Colon (tissue), 2 donors: ENCODE results near the gene CERS2.

ENCODE experiments used
- FAIRE-seq: peaks from 2 replicates; lab custom pipeline; 2012; peaks lifted over from hg19 to GRCh38; lab: Jason Lieb, UNC
- donor health status: control.
- donor health status: control.

Gene CERS2, protein sequence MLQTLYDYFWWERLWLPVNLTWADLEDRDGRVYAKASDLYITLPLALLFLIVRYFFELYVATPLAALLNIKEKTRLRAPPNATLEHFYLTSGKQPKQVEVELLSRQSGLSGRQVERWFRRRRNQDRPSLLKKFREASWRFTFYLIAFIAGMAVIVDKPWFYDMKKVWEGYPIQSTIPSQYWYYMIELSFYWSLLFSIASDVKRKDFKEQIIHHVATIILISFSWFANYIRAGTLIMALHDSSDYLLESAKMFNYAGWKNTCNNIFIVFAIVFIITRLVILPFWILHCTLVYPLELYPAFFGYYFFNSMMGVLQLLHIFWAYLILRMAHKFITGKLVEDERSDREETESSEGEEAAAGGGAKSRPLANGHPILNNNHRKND

DNA sequence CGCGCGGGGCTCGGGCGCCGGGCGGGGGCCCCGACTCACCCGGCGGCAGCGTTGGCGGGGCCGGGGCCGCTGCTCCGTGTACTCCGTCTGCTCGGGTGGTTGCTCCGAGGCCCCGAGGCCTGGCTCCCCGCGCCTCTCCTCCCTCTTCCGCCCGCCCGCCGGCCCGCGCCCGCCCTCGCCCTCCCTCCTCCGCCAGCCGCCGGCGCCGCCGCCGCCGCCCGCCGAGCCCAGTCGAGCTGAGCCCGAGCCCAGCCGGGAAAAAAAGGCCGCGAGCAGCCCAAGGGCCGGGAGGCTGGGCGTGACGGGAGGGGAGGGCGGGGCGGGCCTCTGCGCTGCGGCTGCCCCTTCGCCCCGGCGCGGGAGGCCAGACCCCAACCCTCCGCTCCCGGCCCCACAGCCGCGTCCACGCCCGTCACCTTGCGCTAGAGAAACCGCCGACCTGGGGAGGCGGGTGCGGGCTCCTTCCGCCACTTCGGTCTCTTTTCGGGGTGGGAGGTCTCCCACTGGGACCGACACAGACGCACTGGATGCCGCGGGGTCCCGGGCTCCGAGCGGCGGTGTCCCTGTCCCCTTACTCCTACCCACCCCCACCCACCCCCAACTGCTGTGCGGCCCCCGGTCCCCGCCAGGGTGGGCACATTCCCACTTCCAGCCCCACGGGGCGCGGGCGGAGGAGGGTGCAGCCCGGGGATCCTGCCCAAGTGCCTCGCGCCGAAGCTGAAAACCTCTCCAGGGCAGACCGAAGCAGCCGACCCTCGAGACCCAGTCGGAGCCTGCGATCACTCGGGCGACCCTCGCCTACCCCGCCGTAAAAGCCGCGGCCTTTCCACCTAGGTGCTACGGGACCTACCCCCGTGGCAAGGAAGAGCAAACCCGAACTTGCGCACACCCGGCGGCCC is at the start of gene CERS2:
Gene CERS2 (minus strand): TSS at position 256 of the 899 bp plus-strand sequence. CDS start 5,745 bp downstream, outside the sequence.
- FAIRE-seq: no peak

DNA sequence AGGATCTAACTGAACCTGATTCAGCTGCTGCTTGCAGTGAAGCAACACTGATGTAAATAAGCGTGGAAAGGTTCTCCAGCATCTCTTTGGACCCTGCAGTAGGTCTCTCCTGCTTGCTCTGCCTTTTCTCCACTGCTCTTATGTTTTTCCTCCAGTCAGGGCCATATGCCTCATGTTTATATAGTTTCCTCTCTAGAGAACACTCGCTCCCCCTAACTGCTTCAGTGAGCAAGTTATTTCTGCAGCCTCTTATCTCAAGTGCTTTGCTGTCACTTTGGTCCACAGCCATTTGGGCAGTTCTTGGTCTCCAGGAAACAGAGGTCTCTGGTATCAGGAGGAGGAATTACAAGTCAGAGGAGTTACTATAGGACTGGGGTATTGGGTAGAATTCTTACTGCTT is 38.9 kb upstream of the CERS2 start:
- FAIRE-seq: no peak

- no peak for FAIRE-seq
Measured at GRCh38 chr1:151012684-151013471, 38.2 kb upstream of the CERS2 start.

DNA sequence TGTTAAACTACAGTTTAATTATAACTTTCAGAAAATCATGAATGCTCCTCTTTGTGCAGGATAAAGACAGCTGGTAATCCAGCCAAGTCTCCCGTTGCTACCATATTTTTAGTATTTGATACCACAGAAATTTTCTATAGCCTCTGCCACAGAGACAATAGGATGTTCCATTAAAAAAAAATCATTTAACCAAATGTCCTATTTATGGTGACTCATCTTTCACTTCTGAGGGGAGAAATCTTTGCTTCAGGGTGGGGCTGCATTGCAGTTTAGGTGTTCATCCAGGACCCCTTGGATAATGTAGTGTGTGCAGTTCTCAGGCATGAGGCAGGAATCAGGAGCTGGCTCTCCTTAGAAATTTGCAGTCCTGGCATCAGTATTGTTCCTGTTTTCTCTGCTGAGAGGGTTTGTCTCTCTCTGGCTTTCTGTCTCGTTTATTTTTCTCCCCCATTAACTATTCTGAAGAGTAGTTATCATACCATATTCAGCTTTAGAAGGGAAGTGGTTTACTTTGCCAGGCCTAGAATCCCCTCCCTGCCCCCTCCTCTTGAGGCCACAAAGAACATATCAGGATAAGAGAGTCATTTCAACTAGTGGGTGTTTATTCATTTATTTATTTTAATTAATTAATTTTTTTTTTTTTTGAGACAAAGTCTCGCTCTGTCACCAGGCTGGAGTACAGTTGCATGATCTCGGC is 36.7 kb upstream of the CERS2 start:
- no peak for FAIRE-seq

DNA sequence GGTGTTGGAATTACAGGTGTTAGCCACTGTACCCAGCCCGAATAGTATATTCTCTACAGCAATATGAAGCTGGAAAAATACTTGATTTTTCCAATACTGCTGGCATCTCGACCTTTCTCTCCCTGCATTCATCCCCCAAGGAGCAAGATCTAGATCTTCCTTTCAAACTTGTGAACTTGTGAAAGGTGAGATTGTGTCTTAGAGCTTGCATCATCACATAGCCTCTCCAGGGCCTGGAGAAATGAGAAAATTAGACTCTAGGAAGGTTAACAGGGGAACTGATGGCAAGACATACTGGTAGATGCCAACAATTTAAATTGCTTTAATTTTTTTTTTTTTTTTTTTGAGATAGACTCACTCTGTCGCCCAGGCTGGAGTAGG is 35.7 kb upstream of the CERS2 start:
- no peak for FAIRE-seq

DNA sequence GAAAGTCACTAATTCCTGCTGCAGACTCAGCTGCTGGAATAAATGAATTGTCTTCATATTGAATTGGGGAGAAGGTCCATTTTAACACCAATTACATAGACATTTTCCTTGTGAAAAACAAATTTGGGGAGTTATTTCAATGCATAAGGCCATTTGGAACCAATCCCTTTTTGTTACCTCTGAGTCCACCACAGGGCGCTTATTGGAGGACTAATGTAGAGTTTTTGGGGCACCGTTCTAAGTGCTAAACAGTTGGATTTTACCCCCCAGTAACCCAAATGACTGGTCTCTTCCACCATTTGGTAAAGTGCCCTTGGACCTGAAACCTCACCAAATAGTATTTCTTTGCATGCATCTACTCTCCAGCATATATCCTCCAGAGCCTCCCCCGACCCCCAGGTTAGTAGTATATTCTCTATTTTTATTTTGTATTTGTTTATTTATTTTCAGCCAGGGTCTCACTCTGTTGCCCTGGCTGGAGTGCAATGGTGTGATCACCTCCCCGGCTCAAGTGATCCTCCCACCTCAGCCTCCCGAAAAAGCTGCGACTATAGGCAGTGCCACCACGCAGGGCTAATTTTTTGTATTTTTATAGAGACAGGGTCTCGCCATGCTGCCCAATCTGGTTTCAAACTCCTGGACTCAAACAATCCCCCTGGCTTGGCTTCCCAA is 35.2 kb upstream of the CERS2 start:
- no peak for FAIRE-seq

DNA sequence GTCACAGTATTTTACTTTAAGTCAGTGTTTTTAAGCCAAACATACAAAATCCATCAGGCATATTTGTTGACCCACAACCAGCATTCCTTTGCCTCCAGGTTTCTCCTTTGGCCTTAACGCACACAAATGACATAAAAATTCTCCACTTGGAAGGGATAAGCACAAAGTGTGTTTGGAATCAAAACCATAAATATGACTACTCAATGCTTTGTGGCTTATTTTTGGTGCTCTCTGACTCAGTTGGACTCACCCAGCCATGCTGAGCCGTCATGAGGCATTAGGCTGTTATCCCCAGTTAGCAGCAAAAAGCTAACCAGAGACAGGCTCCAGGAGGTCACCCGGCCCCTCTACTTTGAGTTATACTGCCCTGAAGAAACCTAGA is 34.6 kb upstream of the CERS2 start:
- no peak for FAIRE-seq

DNA sequence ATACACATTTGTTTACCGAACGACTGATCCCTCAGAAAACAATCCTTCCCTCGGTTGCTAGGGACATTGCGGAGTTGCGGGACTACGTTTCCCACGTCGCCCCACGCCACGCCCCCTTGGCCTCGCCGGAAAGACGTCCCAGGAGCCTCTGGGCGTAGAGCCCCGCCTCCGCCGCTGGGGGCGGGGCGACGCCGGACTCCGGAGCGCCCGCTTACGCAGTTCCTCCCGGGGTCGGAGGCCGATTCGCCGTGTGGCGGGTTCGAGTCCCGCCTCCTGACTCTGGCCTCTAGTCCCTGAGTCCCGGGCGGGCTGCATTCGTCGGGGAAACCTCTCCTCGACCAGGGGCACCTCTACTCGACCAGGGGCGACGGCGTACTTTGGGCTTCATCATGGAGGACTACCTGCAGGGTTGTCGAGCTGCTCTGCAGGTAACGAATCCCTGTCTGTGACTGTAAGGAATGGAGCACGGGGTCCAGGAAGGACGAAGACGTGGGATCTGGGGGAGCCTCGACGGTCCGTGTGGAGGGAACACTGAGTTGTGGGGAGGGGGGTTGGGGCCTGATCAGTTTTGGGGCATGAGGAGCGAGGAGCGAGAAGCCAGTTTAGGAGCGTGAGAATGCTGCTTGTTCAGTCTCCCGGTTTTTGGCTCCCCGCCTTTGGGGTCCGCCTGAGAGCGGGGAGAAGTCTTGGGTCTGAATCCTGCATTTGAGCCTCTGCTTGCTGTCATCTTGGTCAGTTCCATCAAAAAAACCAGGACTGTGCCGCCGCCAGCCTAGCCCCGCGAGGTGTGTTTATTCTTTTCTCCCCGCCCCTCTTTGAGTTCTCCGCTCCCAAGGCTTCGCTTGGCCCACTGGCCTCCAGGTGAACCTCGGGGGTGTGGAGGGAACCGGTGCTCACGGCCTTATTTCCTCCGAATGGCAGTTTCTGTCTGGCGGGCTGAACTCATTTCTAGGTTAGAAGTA is 33.9 kb upstream of the CERS2 start, which contains the start of gene PRUNE1:
Gene PRUNE1 (plus strand): TSS at position 206 of the 962 bp plus-strand sequence. CDS start 184 bp downstream, at position 390.
- no peak for FAIRE-seq

- FAIRE-seq: no peak
Measured at GRCh38 chr1:151007853-151008243, 33.2 kb upstream of the CERS2 start.

- FAIRE-seq: no peak
Measured at GRCh38 chr1:151006327-151007052, 31.9 kb upstream of the CERS2 start, which contains the start of gene MINDY1. Gene MINDY1, minus strand, starts transcription at chr1:151006902. Its CDS starts 4,285 bp downstream, at chr1:151002617.

DNA sequence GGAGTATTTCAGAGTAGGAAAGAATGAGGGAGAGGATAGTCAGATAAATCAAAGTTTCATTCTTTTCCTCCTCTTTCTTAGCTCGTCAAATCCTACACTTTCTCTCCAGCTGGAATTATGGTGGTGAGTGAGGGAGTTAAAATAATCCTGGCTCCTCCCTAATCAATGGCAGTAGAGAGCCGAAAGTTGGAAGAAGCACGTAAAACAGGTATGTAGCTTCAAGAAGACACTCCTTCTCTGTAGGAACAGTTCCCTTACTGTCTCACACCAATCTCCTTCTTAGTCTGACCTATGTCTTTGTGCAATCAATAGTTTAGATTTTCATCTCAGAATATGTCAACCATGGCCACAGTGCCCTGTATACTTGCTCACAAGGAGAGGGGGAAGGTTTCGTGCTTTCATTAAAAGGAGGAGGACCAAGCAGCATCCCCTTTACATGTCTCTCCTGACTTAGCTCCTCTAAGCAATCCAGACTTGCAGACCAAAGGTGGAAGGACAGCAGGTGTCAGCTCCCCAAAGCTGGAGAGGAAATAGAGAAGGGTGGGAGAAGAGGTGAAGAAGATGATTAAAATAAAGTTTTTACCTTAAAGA is 31.2 kb upstream of the CERS2 start:
- FAIRE-seq: no peak

- no peak for FAIRE-seq
Measured at GRCh38 chr1:151003180-151003579, 28.5 kb upstream of the CERS2 start.

- FAIRE-seq: no peak
Measured at GRCh38 chr1:151002611-151003010, 28.0 kb upstream of the CERS2 start.

- FAIRE-seq: no peak
Measured at GRCh38 chr1:151002051-151002450, 27.4 kb upstream of the CERS2 start.

GRCh38 chr1:151001602-151002001 is 27.0 kb upstream of the CERS2 start:
- FAIRE-seq: no peak

DNA sequence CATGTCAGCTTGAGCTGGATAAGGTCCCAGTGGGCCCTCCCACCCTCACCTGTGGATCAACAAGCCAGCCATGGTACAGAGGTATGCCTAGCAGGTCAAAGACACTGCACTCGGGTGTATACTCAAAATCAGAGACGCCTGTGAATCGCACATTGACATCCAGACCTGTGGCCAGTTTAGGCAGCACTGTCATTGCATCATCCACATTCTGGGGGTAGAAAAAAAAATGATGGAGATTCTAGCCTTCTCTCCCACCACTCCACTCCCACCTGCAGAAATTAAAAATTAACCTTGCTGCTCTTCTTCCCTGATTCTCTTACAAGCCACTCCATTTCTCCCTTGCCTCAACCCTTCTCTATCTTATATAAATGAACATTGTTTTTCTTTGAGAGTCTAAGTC is 25.8 kb upstream of the CERS2 start:
- FAIRE-seq: no peak

DNA sequence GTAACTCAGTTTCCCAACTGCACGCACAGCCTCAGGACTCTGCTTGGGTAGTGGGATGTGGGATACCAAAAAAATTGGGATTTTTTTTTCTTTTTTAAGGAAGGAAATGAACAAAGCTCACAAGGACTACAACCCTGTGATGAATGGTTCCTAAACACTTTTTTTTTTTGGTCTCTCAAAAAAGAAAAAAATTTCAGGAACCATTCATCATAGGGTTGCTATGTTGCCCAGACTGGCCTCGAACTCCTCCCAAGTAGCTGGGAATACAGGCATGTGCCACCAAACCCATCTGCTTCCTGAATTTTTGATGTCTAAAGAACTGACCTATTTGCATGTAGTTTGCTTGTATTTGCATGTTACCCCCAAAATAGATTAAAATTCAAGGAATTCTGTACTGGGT is 25.3 kb upstream of the CERS2 start:
- FAIRE-seq: no peak

DNA sequence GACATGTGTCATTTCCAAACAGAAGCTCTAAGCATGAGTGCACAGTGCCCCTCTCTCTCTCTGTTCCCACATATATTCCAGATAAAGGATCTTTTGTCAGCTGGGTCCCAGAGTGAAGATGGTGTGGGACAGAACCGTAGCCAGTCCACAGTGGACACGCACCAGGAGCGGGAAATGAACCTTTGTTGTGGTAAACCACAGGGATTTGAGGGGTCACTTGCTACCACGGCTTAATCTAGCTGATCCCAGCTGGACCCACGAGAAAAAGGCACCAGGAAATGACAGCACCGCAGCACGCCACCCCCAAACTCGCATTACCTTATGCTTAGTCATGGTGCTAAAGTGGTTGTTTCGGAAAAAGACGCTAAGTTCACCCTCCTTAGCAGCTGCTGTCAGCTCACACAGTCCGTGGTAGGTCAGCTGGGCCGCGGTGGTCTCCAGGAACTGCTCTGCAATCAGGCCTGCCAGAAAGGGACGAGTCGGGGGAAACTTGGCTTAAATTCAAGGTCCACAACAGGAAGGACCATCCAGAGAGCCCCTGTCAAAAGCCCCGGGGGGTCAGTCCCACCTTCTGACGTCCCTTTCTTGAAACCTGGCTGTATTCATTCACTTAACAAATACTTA is 24.5 kb upstream of the CERS2 start:
- no peak for FAIRE-seq
